ENCODE measurements around the gene SORCS3.

- no peak for TF ChIP-seq POLR2A (IDR thresholded peaks at IDR 0.05)
- no peak for TF ChIP-seq CTCF (IDR thresholded peaks at IDR 0.05)
Observed at GRCh38 chr10:104835422-104835821, 194.3 kb downstream of the SORCS3 start.

All from esophagus squamous epithelium (tissue), 4 donors.